Central memory CD8-positive, alpha-beta T cell (primary cell): ENCODE data around the gene MCTP1.

Experiments used
- ATAC-seq: fragments of 150-1000 bp; cut with Tn5 transposase; replicated peaks from 2 replicates; pipeline ENCODE4 v1.10.0; 2022; ENCODE audit warnings: mild to moderate bottlenecking, moderate FRiP score, moderate number of reproducible peaks; ENCODE audit not compliant: poor library complexity, severe bottlenecking; ENCODE audit errors: extremely low read depth
- DNase-seq, 2 donors: peaks; one replicate each; pipeline ENCODE4 v3.0.0; 2021; ENCODE audit warnings: low spot score in 2 of 2
- H3K27ac Mint-ChIP-seq: one replicate; pipeline ENCODE4 v1.8.0; 2022; ENCODE audit warnings: low read depth, mild to moderate bottlenecking, moderate library complexity, mixed read lengths
- H3K27me3 Mint-ChIP-seq: one replicate; pipeline ENCODE4 v1.8.0; 2022; ENCODE audit warnings: mixed read lengths
- H3K36me3 Mint-ChIP-seq: one replicate; pipeline ENCODE4 v1.8.0; 2022; ENCODE audit warnings: mild to moderate bottlenecking, moderate library complexity, mixed read lengths; ENCODE audit not compliant: insufficient read depth
- H3K4me1 Mint-ChIP-seq: one replicate; pipeline ENCODE4 v1.8.0; 2022; ENCODE audit warnings: mixed read lengths
- H3K4me3 Mint-ChIP-seq: one replicate; pipeline ENCODE4 v1.8.0; 2022; ENCODE audit warnings: mild to moderate bottlenecking, moderate library complexity, mixed read lengths
- H3K9me3 Mint-ChIP-seq: one replicate; pipeline ENCODE4 v1.8.0; 2022; ENCODE audit warnings: mixed read lengths

The MCTP1 gene

GRCh38 chr5:95241161-95241560, 43.7 kb downstream of the MCTP1 start:
- H3K9me3 Mint-ChIP-seq = peaks cover 8% of the 10 kb centered on the region
- no peak overlapping the region for H3K4me3 Mint-ChIP-seq
- ATAC-seq = no peak
- H3K27me3 Mint-ChIP-seq = no peaks in the 10 kb centered on the region
- no peak for DNase-seq
- H3K4me1 Mint-ChIP-seq = no peaks in the 10 kb centered on the region
- no peak overlapping the region for H3K27ac Mint-ChIP-seq
- H3K36me3 Mint-ChIP-seq = no peaks in the 10 kb centered on the region

- H3K4me1 Mint-ChIP-seq = no peaks in the 10 kb centered on the region
- ATAC-seq (no peak), DNase-seq (no peak)
- no peaks in the 10 kb centered on the region for H3K27me3 Mint-ChIP-seq
- H3K9me3 Mint-ChIP-seq = peaks cover 8% of the 10 kb centered on the region
- H3K36me3 Mint-ChIP-seq = no peaks in the 10 kb centered on the region
- H3K27ac Mint-ChIP-seq = no peak overlapping the region
- no peak overlapping the region for H3K4me3 Mint-ChIP-seq
Measured at GRCh38 chr5:95238560-95239325, 46.2 kb downstream of the MCTP1 start.

GRCh38 chr5:95237324-95237723, 47.6 kb downstream of the MCTP1 start:
- H3K36me3 Mint-ChIP-seq = no peaks in the 10 kb centered on the region
- no peak for ATAC-seq
- no peak overlapping the region for H3K4me3 Mint-ChIP-seq
- H3K27me3 Mint-ChIP-seq = no peaks in the 10 kb centered on the region
- no peaks in the 10 kb centered on the region for H3K9me3 Mint-ChIP-seq
- H3K4me1 Mint-ChIP-seq = no peaks in the 10 kb centered on the region
- DNase-seq = no peak
- no peak overlapping the region for H3K27ac Mint-ChIP-seq

- Mint-ChIP-seq H3K27me3 (no peaks in the 10 kb centered on the region), H3K4me3 (no peak overlapping the region), H3K27ac (no peak overlapping the region), H3K4me1 (no peaks in the 10 kb centered on the region), H3K9me3 (no peaks in the 10 kb centered on the region), H3K36me3 (no peaks in the 10 kb centered on the region)
- DNase-seq (no peak), ATAC-seq (no peak)
Measured at GRCh38 chr5:95235439-95235982, 49.4 kb downstream of the MCTP1 start.

GRCh38 chr5:95229646-95230045, 55.2 kb downstream of the MCTP1 start:
- DNase-seq (no peak), ATAC-seq (no peak)
- Mint-ChIP-seq H3K4me3 (no peak overlapping the region), H3K27ac (no peak overlapping the region), H3K9me3 (no peaks in the 10 kb centered on the region), H3K4me1 (no peaks in the 10 kb centered on the region), H3K36me3 (no peaks in the 10 kb centered on the region), H3K27me3 (no peaks in the 10 kb centered on the region)

- DNase-seq (no peak), ATAC-seq (no peak)
- Mint-ChIP-seq H3K36me3 (no peaks in the 10 kb centered on the region), H3K27ac (no peak overlapping the region), H3K4me3 (no peak overlapping the region), H3K4me1 (no peaks in the 10 kb centered on the region), H3K27me3 (no peaks in the 10 kb centered on the region), H3K9me3 (no peaks in the 10 kb centered on the region)
Measured at GRCh38 chr5:95224701-95225459, 60.0 kb downstream of the MCTP1 start.

GRCh38 chr5:95223566-95224258, 61.2 kb downstream of the MCTP1 start:
- no peaks in the 10 kb centered on the region for H3K9me3 Mint-ChIP-seq
- DNase-seq = no peak
- H3K4me1 Mint-ChIP-seq = no peaks in the 10 kb centered on the region
- no peak overlapping the region for H3K27ac Mint-ChIP-seq
- no peaks in the 10 kb centered on the region for H3K36me3 Mint-ChIP-seq
- no peak overlapping the region for H3K4me3 Mint-ChIP-seq
- ATAC-seq = no peak
- no peaks in the 10 kb centered on the region for H3K27me3 Mint-ChIP-seq

GRCh38 chr5:95222836-95223235, 62.1 kb downstream of the MCTP1 start:
- no peaks in the 10 kb centered on the region for H3K9me3 Mint-ChIP-seq
- H3K36me3 Mint-ChIP-seq = no peaks in the 10 kb centered on the region
- no peaks in the 10 kb centered on the region for H3K4me1 Mint-ChIP-seq

GRCh38 chr5:95221234-95221633, 63.7 kb downstream of the MCTP1 start:
- H3K4me1 Mint-ChIP-seq = no peaks in the 10 kb centered on the region
- H3K36me3 Mint-ChIP-seq = no peaks in the 10 kb centered on the region
- no peak overlapping the region for H3K27ac Mint-ChIP-seq
- H3K9me3 Mint-ChIP-seq = no peaks in the 10 kb centered on the region
- no peak for DNase-seq
- no peaks in the 10 kb centered on the region for H3K27me3 Mint-ChIP-seq
- no peak overlapping the region for H3K4me3 Mint-ChIP-seq
- ATAC-seq = no peak

More at GRCh38 chr5:95222836-95223235, 62.1 kb downstream of the MCTP1 start:
- Mint-ChIP-seq H3K4me3 (no peak overlapping the region), H3K27ac (no peak overlapping the region), H3K27me3 (no peaks in the 10 kb centered on the region)
- ATAC-seq (no peak), DNase-seq (no peak)

- no peaks in the 10 kb centered on the region for H3K36me3 Mint-ChIP-seq
Measured at GRCh38 chr5:95220381-95220780, 64.5 kb downstream of the MCTP1 start.

GRCh38 chr5:95219411-95219810, 65.5 kb downstream of the MCTP1 start:
- H3K36me3 Mint-ChIP-seq = no peaks in the 10 kb centered on the region
- ATAC-seq = no peak
- no peaks in the 10 kb centered on the region for H3K27me3 Mint-ChIP-seq

More at GRCh38 chr5:95220381-95220780, 64.5 kb downstream of the MCTP1 start:
- Mint-ChIP-seq H3K4me3 (no peak overlapping the region), H3K4me1 (no peaks in the 10 kb centered on the region), H3K27ac (no peak overlapping the region), H3K27me3 (no peaks in the 10 kb centered on the region), H3K9me3 (no peaks in the 10 kb centered on the region)
- no peak for DNase-seq
- ATAC-seq = no peak

GRCh38 chr5:95217881-95218280, 67.0 kb downstream of the MCTP1 start:
- ATAC-seq (no peak), DNase-seq (no peak)
- H3K27me3 Mint-ChIP-seq = no peaks in the 10 kb centered on the region
- H3K9me3 Mint-ChIP-seq = no peaks in the 10 kb centered on the region
- H3K36me3 Mint-ChIP-seq = no peaks in the 10 kb centered on the region
- no peaks in the 10 kb centered on the region for H3K4me1 Mint-ChIP-seq
- no peak overlapping the region for H3K4me3 Mint-ChIP-seq
- H3K27ac Mint-ChIP-seq = no peak overlapping the region

More at GRCh38 chr5:95219411-95219810, 65.5 kb downstream of the MCTP1 start:
- no peaks in the 10 kb centered on the region for H3K9me3 Mint-ChIP-seq
- no peak for DNase-seq
- H3K27ac Mint-ChIP-seq = no peak overlapping the region
- no peaks in the 10 kb centered on the region for H3K4me1 Mint-ChIP-seq
- H3K4me3 Mint-ChIP-seq = no peak overlapping the region
